Activated CD8-positive, alpha-beta memory T cell treated with anti-CD3 and anti-CD28 coated beads for 4 hours (primary cell): Measurements from ENCODE around the gene SIGLEC10.
"Not testable (repeated sequence)": the region's sequence is repeated elsewhere in the genome, so short reads cannot be mapped to it uniquely, and the experiment has no call there.

Source experiments
- DNase-seq, 2 donors: peaks; one replicate each; pipeline ENCODE4 v3.0.0-alpha.2; 2020; ENCODE audit warnings: low read depth in 2 of 2

SIGLEC10 gene, protein sequence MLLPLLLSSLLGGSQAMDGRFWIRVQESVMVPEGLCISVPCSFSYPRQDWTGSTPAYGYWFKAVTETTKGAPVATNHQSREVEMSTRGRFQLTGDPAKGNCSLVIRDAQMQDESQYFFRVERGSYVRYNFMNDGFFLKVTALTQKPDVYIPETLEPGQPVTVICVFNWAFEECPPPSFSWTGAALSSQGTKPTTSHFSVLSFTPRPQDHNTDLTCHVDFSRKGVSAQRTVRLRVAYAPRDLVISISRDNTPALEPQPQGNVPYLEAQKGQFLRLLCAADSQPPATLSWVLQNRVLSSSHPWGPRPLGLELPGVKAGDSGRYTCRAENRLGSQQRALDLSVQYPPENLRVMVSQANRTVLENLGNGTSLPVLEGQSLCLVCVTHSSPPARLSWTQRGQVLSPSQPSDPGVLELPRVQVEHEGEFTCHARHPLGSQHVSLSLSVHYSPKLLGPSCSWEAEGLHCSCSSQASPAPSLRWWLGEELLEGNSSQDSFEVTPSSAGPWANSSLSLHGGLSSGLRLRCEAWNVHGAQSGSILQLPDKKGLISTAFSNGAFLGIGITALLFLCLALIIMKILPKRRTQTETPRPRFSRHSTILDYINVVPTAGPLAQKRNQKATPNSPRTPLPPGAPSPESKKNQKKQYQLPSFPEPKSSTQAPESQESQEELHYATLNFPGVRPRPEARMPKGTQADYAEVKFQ

DNA sequence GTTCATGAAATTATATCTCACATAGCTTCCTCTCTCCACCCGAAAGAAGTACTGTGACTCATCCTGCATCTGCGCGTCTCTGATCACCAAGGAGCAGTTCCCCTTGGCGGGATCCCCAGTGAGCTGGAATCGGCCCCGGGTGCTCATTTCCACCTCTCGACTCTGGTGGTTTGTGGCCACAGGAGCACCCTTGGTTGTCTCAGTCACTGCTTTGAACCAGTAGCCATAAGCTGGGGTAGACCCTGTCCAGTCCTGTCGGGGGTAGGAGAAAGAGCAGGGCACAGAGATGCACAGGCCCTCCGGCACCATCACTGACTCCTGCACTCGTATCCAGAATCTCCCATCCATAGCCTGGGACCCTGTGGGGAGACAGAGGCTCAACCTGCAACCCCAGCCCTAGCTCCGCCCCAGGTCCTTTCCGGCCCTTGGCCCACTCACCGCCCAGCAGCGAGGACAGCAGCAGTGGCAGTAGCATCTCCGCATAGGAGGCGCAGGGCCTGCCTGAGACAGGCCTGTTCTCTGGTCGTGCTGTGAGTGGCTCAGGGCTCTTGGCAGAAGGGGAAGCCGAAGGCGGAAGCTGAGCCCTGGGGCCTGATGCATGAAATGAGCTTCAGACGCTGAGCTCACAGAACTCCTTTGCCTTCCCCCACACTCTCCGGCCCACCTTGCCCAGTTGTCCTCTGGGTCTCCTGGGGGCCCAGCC lies at the start of gene SIGLEC10:
Gene SIGLEC10 (minus strand): TSS at position 536 of the 703 bp plus-strand sequence. CDS start 61 bp downstream, at position 475.
- no peak for DNase-seq

DNA sequence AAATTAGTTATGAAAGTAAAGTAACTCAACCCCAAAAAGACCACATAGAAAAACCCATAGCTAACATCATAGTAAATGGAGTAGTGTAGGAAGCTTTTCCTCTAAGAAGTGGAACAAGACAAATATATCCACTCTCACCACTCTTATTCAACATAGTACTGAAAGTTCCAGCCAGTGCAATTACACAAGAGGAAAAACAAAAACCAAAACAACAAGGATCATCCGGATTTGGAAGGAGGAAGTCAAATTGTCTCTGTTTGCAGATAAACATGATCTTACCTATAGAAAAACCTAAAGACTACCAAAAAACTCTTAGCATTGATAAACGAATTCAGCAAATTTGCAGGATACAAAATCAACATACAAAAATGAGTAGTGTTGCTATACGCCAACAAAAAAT lies 49.3 kb upstream of the SIGLEC10 start:
- DNase-seq, result no peak

GRCh38 chr19:51463976-51464581 lies 46.6 kb upstream of the SIGLEC10 start:
- DNase-seq, result not testable (repeated sequence)

DNA sequence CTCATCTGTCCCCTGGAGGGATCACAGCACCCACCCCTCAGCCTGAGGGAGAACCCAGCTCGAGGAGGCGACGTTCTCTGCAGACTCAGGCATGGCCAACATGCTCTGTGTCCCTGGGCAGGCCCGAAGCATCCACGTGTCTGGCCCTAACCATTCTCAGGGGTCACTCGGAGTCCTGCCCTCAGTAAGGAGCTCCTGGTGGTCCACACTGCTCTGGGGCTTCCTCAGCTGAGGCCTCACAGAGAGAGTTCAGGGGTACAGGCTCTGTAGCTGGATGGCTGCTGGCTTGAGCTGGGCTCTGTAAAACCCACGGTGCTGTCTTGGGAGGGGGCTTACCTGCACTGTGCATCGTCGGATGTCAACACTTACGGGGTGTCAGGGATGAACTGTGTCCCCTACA lies 45.2 kb upstream of the SIGLEC10 start:
- no peak for DNase-seq

DNA sequence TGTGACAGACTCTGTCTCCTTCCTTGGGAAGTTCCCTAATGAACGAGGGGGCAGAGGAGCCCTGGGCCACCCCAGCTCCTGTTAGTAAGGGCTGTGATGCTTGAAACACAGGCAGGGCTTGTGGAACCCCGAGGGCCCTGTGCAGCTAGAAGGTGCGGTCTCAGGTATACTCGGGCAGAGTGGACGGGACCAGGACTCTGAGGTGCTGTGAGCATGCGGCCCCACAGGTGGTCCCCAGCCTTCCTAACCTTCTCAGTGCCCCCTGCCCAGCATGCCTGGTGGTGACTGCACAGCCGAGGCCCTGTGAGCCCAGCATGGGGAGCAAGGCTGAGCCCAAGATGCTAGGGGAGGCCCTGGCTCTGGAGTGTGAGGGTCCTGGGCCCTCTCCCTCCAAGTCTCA lies 44.8 kb upstream of the SIGLEC10 start:
- DNase-seq, result no peak

GRCh38 chr19:51461723-51462161 lies 44.3 kb upstream of the SIGLEC10 start:
- DNase-seq, result no peak

GRCh38 chr19:51460164-51460992 lies 42.9 kb upstream of the SIGLEC10 start:
- DNase-seq, result no peak

DNA sequence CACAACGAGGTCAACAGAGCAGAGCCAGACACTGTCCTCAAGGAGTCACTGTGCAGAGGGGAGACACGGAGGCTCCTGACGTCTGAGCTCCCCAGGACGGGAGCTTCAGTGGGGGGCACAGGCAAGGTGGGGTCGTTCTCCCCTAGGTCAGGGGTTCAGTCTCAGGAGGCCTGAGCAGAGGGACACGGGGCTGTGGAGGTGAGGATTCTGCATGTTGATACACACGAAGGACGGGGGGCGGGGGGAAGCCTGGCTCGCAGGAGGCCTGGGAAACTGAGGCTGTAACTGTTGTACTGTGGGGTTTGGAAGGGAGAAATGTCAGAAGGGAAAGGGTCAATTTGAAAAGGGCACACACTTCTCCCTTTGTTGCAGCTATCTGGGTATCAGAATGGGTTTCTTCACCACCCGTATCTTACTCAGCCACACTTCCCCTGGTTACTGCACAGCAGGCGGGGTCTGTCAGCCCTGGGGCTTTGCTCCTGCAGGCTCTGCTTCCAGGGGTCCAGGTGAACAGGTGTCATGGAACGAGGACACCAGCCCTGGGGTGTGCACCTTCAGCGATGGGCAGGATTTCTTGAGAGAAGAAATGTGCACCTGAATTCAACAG lies 41.6 kb upstream of the SIGLEC10 start:
- no peak for DNase-seq

GRCh38 chr19:51458051-51458645 lies 40.7 kb upstream of the SIGLEC10 start, which contains the start of gene SIGLEC8:
TSS of gene SIGLEC8 (minus strand) at chr19:51458454. CDS start at chr19:51458387, 67 bp downstream.
- no peak for DNase-seq

GRCh38 chr19:51457351-51458013 lies 40.0 kb upstream of the SIGLEC10 start:
- no peak for DNase-seq

DNA sequence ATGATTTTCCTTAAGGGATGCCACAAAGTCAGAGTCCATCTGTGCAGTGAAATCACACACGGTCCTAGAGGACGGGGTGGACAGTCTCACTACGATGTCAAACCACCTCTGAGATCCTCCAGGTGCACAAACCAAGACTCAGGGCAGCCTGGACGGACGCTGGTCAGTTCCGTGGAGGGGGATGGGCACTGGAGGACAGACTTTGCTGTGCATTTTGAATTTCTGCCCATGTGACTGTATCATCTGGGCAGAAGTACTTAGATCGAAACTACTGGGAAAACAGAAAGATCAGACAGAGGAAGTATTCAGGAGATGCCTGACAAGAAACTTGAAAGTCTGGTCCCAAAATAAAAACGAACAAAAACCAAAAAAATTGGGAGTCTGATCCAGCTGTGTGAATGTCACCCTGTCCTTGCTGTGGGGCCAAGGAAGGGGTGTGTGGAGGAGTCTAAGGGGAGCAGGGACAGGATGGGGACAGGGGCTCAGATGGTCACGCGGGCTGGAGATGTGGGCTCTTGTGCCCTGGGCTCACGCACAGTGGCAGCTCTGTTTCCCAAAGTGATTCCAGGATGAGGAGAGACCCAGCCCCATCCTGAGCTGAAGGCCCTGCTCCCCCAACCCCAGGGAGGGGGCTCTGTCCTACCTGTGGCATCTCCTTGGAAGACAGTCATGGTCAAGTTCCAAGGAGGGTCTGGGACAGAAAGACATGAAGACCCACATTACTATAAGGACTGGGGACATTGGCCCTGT lies 39.3 kb upstream of the SIGLEC10 start:
- DNase-seq, result no peak

DNA sequence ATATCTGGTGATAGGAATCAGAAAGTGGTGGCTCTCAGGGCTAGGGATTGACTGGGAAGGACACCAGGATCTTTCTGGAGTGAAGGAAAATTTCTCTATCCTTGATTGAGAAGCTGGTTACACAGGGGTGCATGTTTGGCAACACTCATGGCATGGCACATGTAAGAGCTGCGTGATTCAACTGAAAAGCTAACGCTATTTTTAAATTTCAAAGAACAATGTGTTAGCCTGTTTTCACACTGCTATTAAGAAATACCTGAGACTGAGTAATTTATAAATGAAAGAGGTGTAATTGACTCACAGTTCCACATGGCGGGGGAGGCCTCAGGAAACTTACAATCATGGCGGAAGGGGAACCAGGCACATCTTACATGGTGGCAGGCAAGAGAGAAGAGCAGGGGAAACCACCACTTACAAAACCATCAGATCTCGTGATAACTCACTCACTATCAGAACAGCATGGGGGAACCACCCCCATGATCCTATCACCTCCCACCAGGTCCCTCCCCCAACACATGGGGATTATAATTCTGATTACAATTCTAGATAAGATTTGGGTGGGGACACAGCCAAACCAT lies 33.4 kb upstream of the SIGLEC10 start:
- DNase-seq, result peak in 1 of 2 donors; percentile 49

DNA sequence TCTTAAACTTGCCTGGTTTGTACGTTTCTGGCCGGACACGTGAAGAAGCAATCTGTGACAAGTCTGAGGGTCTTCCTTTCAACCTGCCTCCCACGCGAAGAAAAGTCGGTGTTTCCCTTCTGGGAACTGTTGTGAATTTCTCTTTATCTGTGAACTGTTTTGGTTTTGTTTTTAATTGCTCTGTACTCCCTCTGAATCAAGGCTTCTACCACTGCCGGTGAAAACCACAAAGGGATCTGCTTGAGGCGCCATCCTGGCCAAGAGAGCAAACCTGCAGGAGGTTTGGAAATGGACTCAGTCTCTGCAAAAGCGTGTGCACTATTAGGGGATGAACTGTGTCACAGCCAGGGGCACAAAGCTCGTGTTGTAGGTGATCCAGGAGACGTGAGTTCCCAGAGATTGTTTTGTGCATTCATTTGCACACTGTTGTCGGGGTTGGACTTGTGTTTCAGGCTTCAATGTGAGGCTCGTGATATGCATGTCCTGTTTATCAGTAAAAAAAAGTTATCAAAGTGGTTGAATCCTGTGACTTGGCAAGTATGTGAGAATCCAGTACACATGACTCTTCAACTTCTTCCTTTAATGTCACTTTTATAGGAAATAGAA lies 31.1 kb upstream of the SIGLEC10 start:
- peak in 1 of 2 donors; percentile 54 for DNase-seq

DNA sequence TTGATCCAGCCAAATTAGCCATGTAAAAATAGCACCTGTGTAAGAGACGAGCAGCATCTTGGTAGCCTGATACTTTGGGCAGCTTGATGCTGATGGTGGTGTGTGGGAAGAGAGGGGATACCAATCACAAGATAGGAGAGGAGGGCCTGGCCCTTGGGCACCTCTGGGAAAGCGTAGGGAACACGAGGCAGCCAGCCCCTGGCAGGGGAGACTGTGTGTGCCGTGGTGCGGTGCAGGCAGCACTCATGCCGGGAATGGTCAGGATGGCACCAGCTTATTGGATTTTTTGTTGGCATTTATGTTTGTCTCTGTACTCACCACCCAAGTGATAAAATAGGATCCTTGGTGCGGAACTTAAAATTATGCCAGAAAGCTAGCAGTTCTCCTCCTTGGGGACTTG lies 30.6 kb upstream of the SIGLEC10 start:
- DNase-seq, result no peak

DNA sequence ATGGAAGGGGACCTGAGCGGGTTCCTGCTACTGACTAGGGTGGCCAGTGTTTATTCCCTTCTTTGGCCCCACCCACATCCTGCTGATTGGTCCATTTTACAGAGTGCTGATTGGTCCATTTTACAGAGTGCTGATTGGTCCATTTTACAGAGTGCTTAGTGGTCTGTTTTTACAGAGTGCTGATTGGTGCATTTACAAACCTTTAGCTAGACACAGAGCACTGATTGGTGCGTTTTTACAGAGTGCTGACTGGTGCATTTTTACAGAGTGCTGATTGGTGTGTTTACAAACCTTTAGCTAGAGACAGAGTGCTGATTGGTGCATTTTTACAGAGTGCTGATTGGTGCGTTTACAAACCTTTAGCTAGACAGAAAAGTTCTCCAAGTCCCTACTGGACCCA lies 30.1 kb upstream of the SIGLEC10 start:
- DNase-seq, result not testable (repeated sequence)

GRCh38 chr19:51441410-51442390 lies 24.3 kb upstream of the SIGLEC10 start:
- DNase-seq, result peak; percentile 82 to 90
